PC-9 (cell line): ENCODE measurements around the gene CADM2.

ENCODE experiments used
- EZH2 ChIP-seq: fragments of 200-600 bp; sonication (generic); IDR thresholded peaks from 2 replicates; pipeline ENCODE4 v1.8.0; 2017; ENCODE audit warnings: antibody characterized with exemption, low read depth
- TF ChIP-seq, protein P1 (sequence below): fragments of 200-600 bp; sonication (generic); conservative IDR thresholded peaks from 2 replicates; pipeline ENCODE4 v1.6.1; 2017; ENCODE audit warnings: mixed run types, antibody characterized with exemption, mild to moderate bottlenecking, moderate library complexity

DNA sequence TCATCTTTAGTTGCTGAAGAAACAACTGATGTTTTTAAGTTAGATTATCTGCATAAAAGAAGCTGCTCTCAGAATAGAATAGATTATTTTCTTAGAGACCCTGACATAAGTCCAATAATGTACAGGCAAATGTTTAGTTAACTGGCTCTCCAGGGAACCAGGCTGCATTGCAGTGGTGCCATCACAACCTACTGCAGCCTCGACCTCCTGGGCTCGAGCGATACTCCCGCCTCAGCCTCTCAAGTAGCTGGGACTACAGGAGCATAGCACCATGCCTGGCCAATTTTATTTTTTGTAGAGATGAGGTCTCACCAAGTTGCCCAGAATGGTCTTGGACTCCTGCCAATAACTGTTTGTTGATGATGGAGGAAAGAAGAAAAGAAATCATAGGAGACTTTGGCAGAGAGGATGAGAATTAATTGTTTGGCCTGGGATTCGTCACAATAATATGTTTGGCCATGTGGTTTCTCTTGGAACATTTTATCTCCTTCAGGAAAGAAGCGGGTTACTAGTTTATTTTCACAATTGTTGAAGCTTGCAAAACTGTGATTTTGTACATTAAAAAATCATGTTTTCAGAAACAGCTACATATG, 429.2 kb downstream of the CADM2 start:
- TF ChIP-seq, protein P1, sequence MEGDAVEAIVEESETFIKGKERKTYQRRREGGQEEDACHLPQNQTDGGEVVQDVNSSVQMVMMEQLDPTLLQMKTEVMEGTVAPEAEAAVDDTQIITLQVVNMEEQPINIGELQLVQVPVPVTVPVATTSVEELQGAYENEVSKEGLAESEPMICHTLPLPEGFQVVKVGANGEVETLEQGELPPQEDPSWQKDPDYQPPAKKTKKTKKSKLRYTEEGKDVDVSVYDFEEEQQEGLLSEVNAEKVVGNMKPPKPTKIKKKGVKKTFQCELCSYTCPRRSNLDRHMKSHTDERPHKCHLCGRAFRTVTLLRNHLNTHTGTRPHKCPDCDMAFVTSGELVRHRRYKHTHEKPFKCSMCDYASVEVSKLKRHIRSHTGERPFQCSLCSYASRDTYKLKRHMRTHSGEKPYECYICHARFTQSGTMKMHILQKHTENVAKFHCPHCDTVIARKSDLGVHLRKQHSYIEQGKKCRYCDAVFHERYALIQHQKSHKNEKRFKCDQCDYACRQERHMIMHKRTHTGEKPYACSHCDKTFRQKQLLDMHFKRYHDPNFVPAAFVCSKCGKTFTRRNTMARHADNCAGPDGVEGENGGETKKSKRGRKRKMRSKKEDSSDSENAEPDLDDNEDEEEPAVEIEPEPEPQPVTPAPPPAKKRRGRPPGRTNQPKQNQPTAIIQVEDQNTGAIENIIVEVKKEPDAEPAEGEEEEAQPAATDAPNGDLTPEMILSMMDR: no peak
- no peak for TF ChIP-seq EZH2
